ENCODE measurements around the gene LAMTOR3. TPM values are rescaled to one million over a fixed set of nuclear protein-coding genes. Genes with fewer than 3 reads are reported as not detected.
"Not testable (repeated sequence)": the region's sequence is repeated elsewhere in the genome, so short reads cannot be mapped to it uniquely, and the experiment has no call there.

The LAMTOR3 gene
- total and polyA plus RNA-seq, 9 donors, result 29.6 to 40.1 (median 32.8) TPM

DNA sequence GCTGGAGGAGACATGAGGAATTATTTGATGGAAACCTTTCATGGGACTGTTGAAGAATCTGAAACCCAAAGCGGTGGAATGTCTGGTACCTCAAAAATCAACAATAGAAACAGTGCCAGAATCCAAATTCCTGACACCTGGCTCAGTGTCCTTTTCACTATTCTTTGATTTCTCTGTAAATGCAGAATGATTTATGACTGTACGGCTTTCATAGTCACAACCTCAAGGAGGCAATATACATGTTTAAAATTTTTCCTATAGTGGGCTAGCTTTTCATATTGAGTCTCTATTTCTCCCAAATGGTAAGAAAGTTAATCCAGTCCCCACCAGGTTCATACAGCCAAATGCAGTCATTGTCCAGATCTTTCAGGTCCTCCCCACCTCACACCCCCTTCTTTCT lies 58.3 kb downstream of the LAMTOR3 start:
- H3K27me3 ChIP-seq (ENCODE audit: control insufficient read depth, insufficient read depth, low read length), result no peaks in the 10 kb centered on the region
- H3K9me3 ChIP-seq (replicated peaks; ENCODE audit: control insufficient read depth, low read depth, low read length), result no peaks in the 10 kb centered on the region
- H3K4me3 ChIP-seq (ENCODE audit: low read length), result no peak overlapping the region
- no peak for DNase-seq
- H3K27ac ChIP-seq (ENCODE audit: low read length), result no peak overlapping the region
- no peaks in the 10 kb centered on the region for H3K4me1 ChIP-seq (ENCODE audit: control insufficient read depth, insufficient read depth, low read length)
- WGBS (ENCODE audit: insufficient coverage), result no CpG with 5 or more reads among the region's 2 CpGs
- H3K36me3 ChIP-seq (ENCODE audit: control insufficient read depth, insufficient read depth, low read length), result no peaks in the 10 kb centered on the region

DNA sequence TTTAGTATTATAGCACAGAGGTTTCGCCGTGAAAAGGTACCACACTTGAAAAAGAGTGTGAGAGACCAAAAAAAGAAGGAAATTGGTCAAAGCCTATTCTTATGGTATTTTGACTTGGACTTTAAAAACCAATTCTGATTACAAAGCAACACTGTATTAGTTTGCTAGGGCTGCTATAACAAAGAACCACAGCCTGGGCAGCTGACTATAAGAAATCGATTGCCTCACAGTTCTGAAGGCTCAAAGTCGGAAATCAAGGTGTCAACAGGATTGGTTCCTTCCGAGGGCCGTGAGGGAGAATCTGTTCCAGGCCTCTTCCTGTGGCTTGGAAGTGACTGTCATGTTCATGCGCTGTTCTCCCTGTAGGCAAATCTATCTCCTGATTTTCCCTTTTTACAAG lies 59.7 kb downstream of the LAMTOR3 start:
- Histone ChIP-seq H3K36me3 (ENCODE audit: control insufficient read depth, insufficient read depth, low read length) (no peaks in the 10 kb centered on the region), H3K9me3 (replicated peaks; ENCODE audit: control insufficient read depth, low read depth, low read length) (no peaks in the 10 kb centered on the region), H3K27ac (ENCODE audit: low read length) (no peak overlapping the region), H3K4me1 (ENCODE audit: control insufficient read depth, insufficient read depth, low read length) (no peaks in the 10 kb centered on the region), H3K4me3 (ENCODE audit: low read length) (no peak overlapping the region), H3K27me3 (ENCODE audit: control insufficient read depth, insufficient read depth, low read length) (no peaks in the 10 kb centered on the region)
- 94% methylated on average over 5 of the region's 7 CpGs for WGBS (ENCODE audit: insufficient coverage)
- no peak for DNase-seq

DNA sequence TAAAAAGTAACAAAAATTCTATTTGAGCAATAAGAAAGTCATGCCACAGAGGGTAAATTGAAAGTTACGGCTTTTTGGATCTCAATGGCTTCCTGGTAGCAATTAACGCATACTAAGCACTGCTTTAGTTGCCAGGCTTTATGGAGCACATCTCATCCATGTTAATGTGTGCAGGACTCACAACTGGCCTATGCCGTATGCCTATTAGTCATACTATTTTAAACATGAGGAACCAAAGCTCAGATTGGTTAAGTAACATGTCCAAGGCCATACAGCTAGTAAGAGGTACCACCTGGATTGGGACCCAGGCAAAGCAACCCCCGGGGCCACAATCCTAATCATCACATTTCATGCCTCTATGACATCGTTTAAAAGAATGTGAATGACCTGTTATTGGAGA lies 60.5 kb downstream of the LAMTOR3 start:
- 82% methylated on average over 3 of the region's 5 CpGs for WGBS (ENCODE audit: insufficient coverage)
- no peak for DNase-seq

DNA sequence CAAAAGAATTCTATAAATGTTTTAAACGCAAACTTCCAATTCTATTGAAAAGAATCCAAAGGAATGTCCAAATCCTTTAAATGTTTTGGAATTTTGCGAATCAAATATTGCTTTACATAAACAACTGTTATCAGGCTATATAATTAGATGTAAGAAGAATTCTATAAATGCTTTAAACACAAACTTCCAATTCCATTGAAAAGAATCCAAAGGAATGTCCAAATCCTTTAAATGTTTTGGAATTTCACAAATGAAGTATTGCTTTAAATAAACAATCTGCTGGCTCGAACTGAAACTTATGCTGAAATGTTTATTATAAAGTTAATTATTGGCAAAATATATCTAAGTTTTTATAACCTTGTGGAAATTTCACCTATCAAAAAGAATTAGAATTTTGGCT lies 61.5 kb downstream of the LAMTOR3 start:
- no peaks in the 10 kb centered on the region for H3K36me3 ChIP-seq (ENCODE audit: control insufficient read depth, insufficient read depth, low read length)
- DNase-seq, result no peak
- no peaks in the 10 kb centered on the region for H3K4me1 ChIP-seq (ENCODE audit: control insufficient read depth, insufficient read depth, low read length)
- no CpG with 5 or more reads among the region's 3 CpGs for WGBS (ENCODE audit: insufficient coverage)
- H3K4me3 ChIP-seq (ENCODE audit: low read length), result no peak overlapping the region
- no peaks in the 10 kb centered on the region for H3K9me3 ChIP-seq (replicated peaks; ENCODE audit: control insufficient read depth, low read depth, low read length)
- no peak overlapping the region for H3K27ac ChIP-seq (ENCODE audit: low read length)
- H3K27me3 ChIP-seq (ENCODE audit: control insufficient read depth, insufficient read depth, low read length), result no peaks in the 10 kb centered on the region

More for the DNA sequence above, 60.5 kb downstream of the LAMTOR3 start:
- Histone ChIP-seq H3K4me3 (ENCODE audit: low read length) (no peak overlapping the region), H3K4me1 (ENCODE audit: control insufficient read depth, insufficient read depth, low read length) (no peaks in the 10 kb centered on the region), H3K27ac (ENCODE audit: low read length) (no peak overlapping the region), H3K9me3 (replicated peaks; ENCODE audit: control insufficient read depth, low read depth, low read length) (no peaks in the 10 kb centered on the region), H3K27me3 (ENCODE audit: control insufficient read depth, insufficient read depth, low read length) (no peaks in the 10 kb centered on the region), H3K36me3 (ENCODE audit: control insufficient read depth, insufficient read depth, low read length) (no peaks in the 10 kb centered on the region)

DNA sequence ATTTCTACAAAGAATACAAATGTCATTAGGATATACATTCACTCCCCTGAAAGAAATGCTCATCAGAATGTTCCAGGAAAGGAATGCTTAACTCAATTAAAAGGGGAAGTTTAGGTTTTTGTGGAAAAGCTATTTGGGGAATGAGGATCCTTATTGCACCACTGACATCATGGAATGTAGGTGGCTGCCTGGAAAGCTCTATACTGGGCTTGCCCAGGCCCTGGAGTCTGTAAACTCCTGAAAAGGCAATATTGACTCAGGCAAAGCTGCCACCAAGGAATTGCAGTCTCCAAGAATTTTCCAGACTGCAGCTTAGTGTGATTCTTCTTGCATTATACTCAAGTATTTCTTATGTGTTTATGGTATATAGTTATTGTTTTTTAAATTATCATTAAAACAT lies 61.9 kb downstream of the LAMTOR3 start:
- Histone ChIP-seq H3K4me1 (ENCODE audit: control insufficient read depth, insufficient read depth, low read length) (no peaks in the 10 kb centered on the region), H3K9me3 (replicated peaks; ENCODE audit: control insufficient read depth, low read depth, low read length) (no peaks in the 10 kb centered on the region), H3K27ac (ENCODE audit: low read length) (no peak overlapping the region), H3K4me3 (ENCODE audit: low read length) (no peak overlapping the region), H3K27me3 (ENCODE audit: control insufficient read depth, insufficient read depth, low read length) (no peaks in the 10 kb centered on the region), H3K36me3 (ENCODE audit: control insufficient read depth, insufficient read depth, low read length) (no peaks in the 10 kb centered on the region)
- DNase-seq, result peak; percentile 45

DNA sequence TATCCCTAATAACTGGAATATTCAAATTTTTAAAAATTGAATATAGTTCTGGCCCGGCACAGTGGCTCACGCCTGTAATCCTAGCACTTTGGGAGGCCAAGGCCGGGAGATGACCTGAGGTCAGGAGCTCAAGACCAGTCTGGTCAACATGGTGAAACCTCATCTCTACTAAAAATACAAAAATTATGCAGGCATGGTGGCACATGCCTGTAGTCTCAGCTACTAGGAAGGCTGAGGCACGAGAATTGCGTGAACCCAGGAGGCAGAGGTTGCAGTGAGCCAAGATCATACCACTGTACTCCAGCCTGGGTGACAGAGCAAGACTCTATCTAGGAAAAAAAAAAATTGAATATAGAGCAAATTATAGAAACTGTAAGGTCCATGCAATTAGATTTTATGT lies 64.2 kb downstream of the LAMTOR3 start:
- H3K9me3 ChIP-seq (replicated peaks; ENCODE audit: control insufficient read depth, low read depth, low read length); H3K4me3 ChIP-seq (ENCODE audit: low read length); H3K27ac ChIP-seq (ENCODE audit: low read length); DNase-seq; H3K4me1 ChIP-seq (ENCODE audit: control insufficient read depth, insufficient read depth, low read length); H3K36me3 ChIP-seq (ENCODE audit: control insufficient read depth, insufficient read depth, low read length); H3K27me3 ChIP-seq (ENCODE audit: control insufficient read depth, insufficient read depth, low read length): not testable (repeated sequence)
- no CpG with 5 or more reads among the region's 5 CpGs for WGBS (ENCODE audit: insufficient coverage)

DNA sequence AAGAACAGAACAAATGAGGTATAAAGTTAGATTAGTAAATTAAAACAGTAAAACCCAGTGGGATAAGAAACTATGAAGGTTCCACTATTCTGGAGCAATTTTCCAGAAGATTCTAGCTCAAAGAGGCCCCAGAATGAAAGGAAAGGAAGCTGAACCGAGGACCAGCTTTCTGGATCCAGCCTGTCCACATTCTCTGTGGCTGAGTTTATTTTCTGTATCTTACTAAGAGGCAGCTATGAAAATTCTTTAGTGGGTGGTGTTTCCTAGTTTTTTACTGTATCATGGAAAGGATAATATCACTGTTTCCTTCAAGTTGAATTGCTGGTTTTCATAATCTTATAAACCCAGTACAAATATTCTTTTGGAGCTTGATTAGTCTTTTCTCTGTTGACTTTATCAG lies 65.8 kb downstream of the LAMTOR3 start:
- no peak overlapping the region for H3K27ac ChIP-seq (ENCODE audit: low read length)
- no peak for DNase-seq
- no peaks in the 10 kb centered on the region for H3K4me1 ChIP-seq (ENCODE audit: control insufficient read depth, insufficient read depth, low read length)
- no CpG with 5 or more reads among the region's 1 CpG for WGBS (ENCODE audit: insufficient coverage)
- no peak overlapping the region for H3K4me3 ChIP-seq (ENCODE audit: low read length)
- no peaks in the 10 kb centered on the region for H3K27me3 ChIP-seq (ENCODE audit: control insufficient read depth, insufficient read depth, low read length)
- H3K36me3 ChIP-seq (ENCODE audit: control insufficient read depth, insufficient read depth, low read length), result no peaks in the 10 kb centered on the region
- H3K9me3 ChIP-seq (replicated peaks; ENCODE audit: control insufficient read depth, low read depth, low read length), result no peaks in the 10 kb centered on the region

Other genes with a start within 250 kb of the LAMTOR3 start
- gene C4orf54, start 236.6 kb downstream of the LAMTOR3 start, total RNA-seq, result 114 TPM
- gene C4orf54, start 236.6 kb downstream of the LAMTOR3 start, polyA plus RNA-seq (ENCODE audit: insufficient read depth in 1 of 8, insufficient read length in 8 of 8, low replicate concordance in 1 of 8), result 100 to 1,000 TPM in 4 of 8 donors, 10 to 100 TPM in 4; 56.3 to 159 (median 97.4) TPM
- gene DAPP1, start 77.6 kb downstream of the LAMTOR3 start, total RNA-seq, result 1.9 TPM
- gene DAPP1, start 77.6 kb downstream of the LAMTOR3 start, polyA plus RNA-seq (ENCODE audit: insufficient read depth in 1 of 8, insufficient read length in 8 of 8, low replicate concordance in 1 of 8), result 1 to 10 TPM in 7 of 8 donors, under 1 TPM in 1; 1.00 to 3.7 (median 1.5) TPM
- gene DNAJB14, start 52.2 kb upstream of the LAMTOR3 start, total RNA-seq, result 18.9 TPM
- 10 to 100 TPM; 13.4 to 23.3 (median 18.7) TPM for gene DNAJB14, start 52.2 kb upstream of the LAMTOR3 start, polyA plus RNA-seq (ENCODE audit: insufficient read depth in 1 of 8, insufficient read length in 8 of 8, low replicate concordance in 1 of 8)
- 168 TPM for gene H2AZ1, start 55.8 kb upstream of the LAMTOR3 start, total RNA-seq
- 100 to 1,000 TPM; 189 to 276 (median 228) TPM for gene H2AZ1, start 55.8 kb upstream of the LAMTOR3 start, polyA plus RNA-seq (ENCODE audit: insufficient read depth in 1 of 8, insufficient read length in 8 of 8, low replicate concordance in 1 of 8)

Data from muscle of leg (tissue), 11 donors.